Right lobe of liver (tissue), 6 donors: ENCODE data around the gene KIAA2012. TPM values are rescaled to one million over a fixed set of nuclear protein-coding genes. Genes with fewer than 3 reads are reported as not detected.

Experiments used
- ATAC-seq, 4 donors: fragments of 200-7000 bp; cut with Tn5 transposase; one replicate each; pipeline ENCODE4 v1.9.1; 2020; ENCODE audit warnings: mild to moderate bottlenecking in 4 of 4, moderate library complexity in 4 of 4
- DNase-seq, 3 donors: peaks; one replicate each; pipeline ENCODE4 v3.0.0-alpha.2; 2020
- H3K27ac ChIP-seq, 3 donors: fragments of 200-600 bp; one replicate each; pipeline ENCODE4 v1.8.0; 2022
- H3K27me3 ChIP-seq, 2 donors: fragments of 200-600 bp; one replicate each; pipeline ENCODE4 v1.8.0; 2022
- H3K36me3 ChIP-seq, 4 donors: fragments of 200-600 bp; sonication (generic) in 1 of 4; one replicate each; pipeline versions ENCODE4 v1.5.1 to v1.8.0; 2017 to 2022; ENCODE audit warnings: control low read depth in 1 of 4
- H3K4me1 ChIP-seq, 4 donors: fragments of 200-600 bp; sonication (generic) in 1 of 4; one replicate each; pipeline versions ENCODE4 v1.5.1 to v1.8.0; 2017 to 2022; ENCODE audit warnings: control low read depth in 1 of 4
- H3K4me3 ChIP-seq, 3 donors: fragments of 200-600 bp; one replicate each; pipeline ENCODE4 v1.8.0; 2022
- H3K9me3 ChIP-seq, 4 donors: fragments of 200-600 bp; sonication (generic) in 1 of 4; one replicate each; pipeline versions ENCODE4 v1.5.1 to v1.8.0; 2017 to 2022; ENCODE audit warnings: control low read depth in 1 of 4
- CTCF ChIP-seq, 4 donors: fragments of 200-600 bp in 3 of 4; fragments of 450-650 bp in 1 of 4; IDR thresholded peaks; one replicate each; pipeline versions ENCODE4 v1.5.1 to v1.8.0; 2016 to 2022; ENCODE audit warnings: antibody characterized with exemption in 4 of 4, mild to moderate bottlenecking in 2 of 4
- POLR2A ChIP-seq: fragments of 450-650 bp; IDR thresholded peaks from one replicate; pipeline ENCODE4 v1.6.1; 2017; ENCODE audit warnings: antibody characterized with exemption, mild to moderate bottlenecking
- WGBS: methylation state at CpG from one replicate; pipeline ENCODE4 v1.1.6; 2018; ENCODE audit warnings: low coverage, low lambda C conversion rate; ENCODE audit not compliant: insufficient coverage; ENCODE audit errors: missing lambda C conversion rate; 5-methylcytosine and 5-hydroxymethylcytosine counted together
- intact Hi-C, 2 donors: fragments of 100-400 bp; cut with DNase I; formaldehyde crosslinking; loops; one replicate each; pipeline versions ENCODE4 v1.11.2 to v1.14.1; 2022
- total RNA-seq, 6 experiments: library from RNA; depleted of rRNA in 2 of 6; stranded (reverse); fragments of >200 nt in 2 of 6; fragmentation: NEBNext Ultra II Directional in 3 of 6; extraction: Animal tissue kit (Norgen Biotek cat#: 25700) in 3 of 6; gene quantifications; one replicate each; pipeline versions ENCODE4 v1.1.0 to v1.2.4, GENCODE V29; 2016 to 2023
- donor health status: DM: no; HTN: yes; CAD: no.
- donor health status: DM: no; HTN: no; CAD: no.
- donor health status: DM: no; HTN: no; CAD: no.
- donor health status: DM: no; HTN: yes; CAD: no.
- donor health status: DM: no; HTN: yes; CAD: no.

The KIAA2012 gene
- total RNA-seq, 6 experiments from 2014 or later, result 0.11 to 0.56 (median 0.43) TPM

- intact Hi-C loops, result no loop called here
- no peak for DNase-seq
Measured at GRCh38 chr2:202114291-202114690, 41.2 kb downstream of the KIAA2012 start.

GRCh38 chr2:202114795-202115194 is 41.7 kb downstream of the KIAA2012 start:
- Histone ChIP-seq H3K27me3 (no peaks in the 10 kb centered on the region), H3K27ac (no peak overlapping the region), H3K4me3 (no peak overlapping the region), H3K36me3 (no peaks in the 10 kb centered on the region), H3K4me1 (peaks cover 0 to 24% (median 0%) of the 10 kb centered on the region in 4 donors), H3K9me3 (no peaks in the 10 kb centered on the region)
- intact Hi-C loops, result no loop called here
- no peak for TF ChIP-seq POLR2A
- no peak for DNase-seq
- 95% methylated on average over 1 of the region's 1 CpG for WGBS
- no peak for ATAC-seq

More at GRCh38 chr2:202114291-202114690, 41.2 kb downstream of the KIAA2012 start:
- Histone ChIP-seq H3K4me3 (no peak overlapping the region), H3K9me3 (no peaks in the 10 kb centered on the region), H3K27ac (no peak overlapping the region), H3K4me1 (peaks cover 0 to 29% (median 0%) of the 10 kb centered on the region in 4 donors), H3K27me3 (no peaks in the 10 kb centered on the region), H3K36me3 (no peaks in the 10 kb centered on the region)
- TF ChIP-seq POLR2A, result no peak
- no peak for TF ChIP-seq CTCF (IDR thresholded peaks at IDR 0.05)
- no peak for ATAC-seq
- WGBS, result 100% methylated on average over 1 of the region's 1 CpG

GRCh38 chr2:202115479-202115971 is 42.5 kb downstream of the KIAA2012 start:
- intact Hi-C loops, result no loop called here
- H3K4me1 ChIP-seq, result peaks cover 0 to 17% (median 0%) of the 10 kb centered on the region in 4 donors
- ATAC-seq, result no peak

GRCh38 chr2:202116691-202117090 is 43.6 kb downstream of the KIAA2012 start:
- no peak for ATAC-seq
- 43% methylated on average over 1 of the region's 1 CpG for WGBS
- TF ChIP-seq POLR2A (no peak), CTCF (IDR thresholded peaks at IDR 0.05) (no peak)
- no peaks in the 10 kb centered on the region for H3K27me3 ChIP-seq
- no peak overlapping the region for H3K4me3 ChIP-seq
- no peak for DNase-seq
- peaks cover 0 to 17% (median 0%) of the 10 kb centered on the region in 4 donors for H3K4me1 ChIP-seq
- H3K9me3 ChIP-seq, result no peaks in the 10 kb centered on the region
- H3K36me3 ChIP-seq, result no peaks in the 10 kb centered on the region
- intact Hi-C loops, result no loop called here
- H3K27ac ChIP-seq, result no peak overlapping the region

More at GRCh38 chr2:202115479-202115971, 42.5 kb downstream of the KIAA2012 start:
- no peaks in the 10 kb centered on the region for H3K9me3 ChIP-seq
- no peaks in the 10 kb centered on the region for H3K36me3 ChIP-seq
- TF ChIP-seq CTCF (IDR thresholded peaks at IDR 0.05), result no peak
- no peak for DNase-seq
- H3K4me3 ChIP-seq, result no peak overlapping the region
- H3K27me3 ChIP-seq, result no peaks in the 10 kb centered on the region
- no peak overlapping the region for H3K27ac ChIP-seq
- 41% methylated on average over 1 of the region's 1 CpG for WGBS

- Histone ChIP-seq H3K9me3 (no peaks in the 10 kb centered on the region), H3K36me3 (no peaks in the 10 kb centered on the region), H3K27me3 (no peaks in the 10 kb centered on the region), H3K27ac (no peak overlapping the region), H3K4me1 (peaks cover 0 to 12% (median 0%) of the 10 kb centered on the region in 4 donors), H3K4me3 (no peak overlapping the region)
- 50% methylated on average over 1 of the region's 1 CpG for WGBS
- ATAC-seq (no peak), DNase-seq (no peak)
- TF ChIP-seq CTCF (IDR thresholded peaks at IDR 0.05) (no peak), POLR2A (no peak)
- intact Hi-C loops, result no loop called here
Measured at GRCh38 chr2:202118168-202118567, 45.1 kb downstream of the KIAA2012 start.
